SK-N-MC (cell line): ENCODE measurements around the gene DMXL2.

ENCODE experiments used
- EZH2 ChIP-seq: fragments of 200-600 bp; sonication (generic); IDR thresholded peaks from one replicate; pipeline ENCODE4 v1.6.1; 2017; ENCODE audit warnings: antibody characterized with exemption
- FOXP2 ChIP-seq: optimal IDR thresholded peaks from 2 replicates; pipeline ENCODE3; 2011; ENCODE audit warnings: mild to moderate bottlenecking, moderate library complexity; ENCODE audit not compliant: insufficient read depth; ENCODE audit errors: extremely low read length, control extremely low read depth
- POLR2AphosphoS5 ChIP-seq: IDR thresholded peaks from 2 replicates; pipeline ENCODE4 v1.6.1; 2012; ENCODE audit warnings: mild to moderate bottlenecking, low read depth, low read length, borderline replicate concordance

DNA sequence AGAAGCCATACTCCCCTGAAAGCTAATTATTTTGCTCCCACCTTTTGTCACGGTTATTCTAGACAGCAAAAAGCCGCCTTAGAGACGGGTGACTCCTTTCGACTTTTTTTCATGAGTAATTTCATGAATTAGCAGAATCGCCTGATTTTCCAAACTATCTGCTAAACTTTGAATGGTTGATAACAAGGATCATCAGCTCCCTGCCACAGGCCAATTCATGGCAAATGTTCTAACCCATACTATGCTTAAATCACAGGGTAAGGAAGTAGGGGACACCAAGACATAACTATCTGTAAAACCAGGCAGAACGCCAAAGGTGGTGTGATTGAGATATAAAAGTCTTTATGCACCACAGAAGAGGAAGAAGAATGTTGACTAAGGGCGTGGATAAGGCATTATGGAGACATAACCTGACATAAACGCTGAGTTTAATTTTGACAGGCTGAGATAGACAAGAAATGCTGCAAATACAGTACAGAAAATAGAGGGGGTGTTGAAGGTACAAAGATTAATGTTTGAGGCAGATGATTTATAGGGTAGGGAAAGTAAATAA is 891 bp upstream of the DMXL2 start:
- TF ChIP-seq POLR2AphosphoS5 = no peak
- TF ChIP-seq EZH2 = no peak
- no peak for TF ChIP-seq FOXP2
